K562 (cell line): Measurements from ENCODE around the gene SIRPB2. TPM values are rescaled to one million over a fixed set of nuclear protein-coding genes. Genes with fewer than 3 reads are reported as not detected.

Source experiments
- FOXK1 ChIP-seq: sonication (generic); formaldehyde crosslinking; IDR thresholded peaks from 2 replicates; pipeline ENCODE4 v1.8.0; 2022; ENCODE audit warnings: missing genetic modification reagents, mild to moderate bottlenecking, borderline replicate concordance
- HMG20B ChIP-seq: fragments of 250-450 bp; sonication (Bioruptor Pico); IDR thresholded peaks from 2 replicates; pipeline ENCODE4 v1.5.0; 2021; ENCODE audit warnings: mild to moderate bottlenecking
- HNRNPUL1 ChIP-seq: fragments of 200-400 bp; formaldehyde crosslinking; IDR thresholded peaks from 2 replicates; pipeline ENCODE4 v1.6.1; 2017; ENCODE audit warnings: low read length
- LEF1 ChIP-seq: fragments of 450-650 bp; IDR thresholded peaks from 2 replicates; pipeline ENCODE4 v1.6.1; 2016; ENCODE audit warnings: mild to moderate bottlenecking
- MYBL2 ChIP-seq, 2 experiments: fragments of 450-650 bp in 1 of 2; sonication (generic) in 1 of 2; formaldehyde crosslinking in 1 of 2; IDR thresholded peaks; 2 replicates each; pipeline versions ENCODE4 v1.6.1 to v1.8.1; 2017 to 2022; ENCODE audit warnings: borderline replicate concordance in 1 of 2, inconsistent platforms in 1 of 2, low read depth in 1 of 2, mild to moderate bottlenecking in 1 of 2, missing genetic modification reagents in 1 of 2, moderate library complexity in 1 of 2
- NEUROD1 ChIP-seq: fragments of 150-350 bp; IDR thresholded peaks from 2 replicates; pipeline ENCODE4 v1.6.1; 2014; ENCODE audit warnings: borderline replicate concordance, low read length, low read depth; ENCODE audit not compliant: partially characterized antibody
- PHF8 ChIP-seq: fragments of 200-600 bp; sonication (generic); IDR thresholded peaks from 2 replicates; pipeline ENCODE4 v1.6.1; 2012; ENCODE audit warnings: mixed run types, mild to moderate bottlenecking, inconsistent platforms, low read length, moderate library complexity, borderline replicate concordance
- PML ChIP-seq: IDR thresholded peaks from 2 replicates; pipeline ENCODE4 v1.6.1; 2012; ENCODE audit warnings: low read length, inconsistent platforms
- SETDB1 ChIP-seq: IDR thresholded peaks from one replicate; pipeline ENCODE4 v1.6.1; 2012; ENCODE audit warnings: low read length, control low read depth, inconsistent platforms
- SMARCA4 ChIP-seq: fragments of 450-650 bp; IDR thresholded peaks from 2 replicates; pipeline ENCODE4 v1.6.1; 2016
- STAG1 ChIP-seq: sonication (generic); formaldehyde crosslinking; IDR thresholded peaks from 2 replicates; pipeline ENCODE4 v1.5.0; 2020; ENCODE audit warnings: missing genetic modification reagents, borderline replicate concordance
- TEAD4 ChIP-seq, 2 experiments: sonication (generic) in 1 of 2; formaldehyde crosslinking in 1 of 2; IDR thresholded peaks; 2 replicates each; pipeline versions ENCODE4 v1.6.1 to v1.8.0; 2012 to 2022; ENCODE audit warnings: borderline replicate concordance in 1 of 2, inconsistent platforms in 1 of 2, low read length in 1 of 2, mild to moderate bottlenecking in 1 of 2, missing genetic modification reagents in 1 of 2
- ZBED1 ChIP-seq: IDR thresholded peaks from 2 replicates; pipeline ENCODE4 v1.6.1; 2014
- ZNF347 ChIP-seq: fragments of 450-650 bp; formaldehyde crosslinking; IDR thresholded peaks from 2 replicates; pipeline ENCODE4 v1.4.0; 2020; ENCODE audit warnings: low read depth, mild to moderate bottlenecking, moderate library complexity
- ZNF57 ChIP-seq: fragments of 450-650 bp; formaldehyde crosslinking; IDR thresholded peaks from 2 replicates; pipeline ENCODE4 v1.4.0; 2020; ENCODE audit warnings: mild to moderate bottlenecking, moderate library complexity
- ZNF830 ChIP-seq: fragments of 250-450 bp; sonication (Bioruptor Pico); IDR thresholded peaks from 2 replicates; pipeline ENCODE4 v1.5.0; 2021; ENCODE audit warnings: mild to moderate bottlenecking
- polyA plus RNA-seq, 8 experiments: library from polyadenylated mRNA; depleted of rRNA in 4 of 8; stranded (reverse) in 5 of 8; unstranded in 3 of 8; fragments of >200 nt; fragmentation: Nextera tagmentation in 2 of 8; fragmentation: Illumina TruSeq in 1 of 8; extraction: Ambion mirVana in 2 of 8; extraction: Trizol in 1 of 8; gene quantifications; 2 replicates each; pipeline versions ENCODE4 v1.2.1 to v1.2.3, GENCODE V29; 2011 to 2014; ENCODE audit warnings: inconsistent platforms in 1 of 8, missing spikeins in 1 of 8
- total RNA-seq, 7 experiments: library from RNA; depleted of rRNA in 6 of 7; stranded (reverse); fragments of >200 nt in 6 of 7; fragmentation: Illumina TruSeq in 2 of 7; extraction: Trizol in 2 of 7; gene quantifications; 2 replicates each; pipeline versions ENCODE4 v1.2.1 to v1.2.3, GENCODE V29; 2011 to 2021; ENCODE audit warnings: low replicate concordance in 1 of 7
- TF ChIP-seq, protein P1 (sequence below): fragments of 250-450 bp; sonication (Bioruptor Pico); IDR thresholded peaks from 2 replicates; pipeline ENCODE4 v1.4.0; 2020; ENCODE audit warnings: borderline replicate concordance
- TF ChIP-seq, protein P2 (sequence below): fragments of 200-400 bp; formaldehyde crosslinking; IDR thresholded peaks from 2 replicates; pipeline ENCODE4 v1.6.1; 2017; ENCODE audit warnings: mild to moderate bottlenecking, low read depth, low read length, moderate library complexity

The SIRPB2 gene
- total and polyA plus RNA-seq, 9 of the 15 experiments (the other 6 are each of a cell fraction or from before 2014, with no cell fraction given): 0.07 TPM; not detected in 7

DNA sequence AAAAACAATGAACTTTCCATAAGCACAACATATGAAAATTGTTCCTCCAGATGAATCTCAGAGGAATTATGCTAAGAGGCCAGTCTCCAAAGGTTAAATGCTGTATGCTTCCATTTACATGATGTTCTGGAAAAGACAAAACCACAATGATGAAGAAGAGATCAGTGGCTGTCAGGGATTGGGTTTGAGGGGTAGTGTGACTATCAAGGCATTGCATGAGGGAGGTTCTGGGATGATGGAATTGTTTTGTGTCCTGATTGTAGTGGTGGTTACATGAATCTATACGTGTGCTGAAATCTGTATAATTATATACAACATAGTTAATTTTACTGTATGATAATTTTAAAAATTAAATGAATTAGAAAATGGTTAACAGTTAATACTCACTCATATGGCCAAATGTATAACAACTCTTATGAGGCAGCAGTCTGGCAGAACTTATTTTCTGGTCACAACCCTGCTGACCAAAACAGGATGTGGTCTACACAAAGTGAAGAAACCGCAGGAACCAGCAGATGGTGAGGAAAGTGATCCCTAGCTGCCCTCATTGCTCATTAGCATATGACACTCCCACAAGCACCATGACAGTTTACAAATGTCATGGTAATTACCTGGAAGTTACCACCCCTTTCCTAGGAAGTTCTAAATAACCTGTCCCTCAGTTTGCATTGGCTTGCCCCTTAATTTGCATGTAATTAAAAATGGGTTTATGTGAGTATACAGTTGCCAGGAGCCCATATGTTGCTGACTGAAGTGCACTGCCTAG lies 56.5 kb downstream of the SIRPB2 start (continued):
- TF ChIP-seq, protein P1, sequence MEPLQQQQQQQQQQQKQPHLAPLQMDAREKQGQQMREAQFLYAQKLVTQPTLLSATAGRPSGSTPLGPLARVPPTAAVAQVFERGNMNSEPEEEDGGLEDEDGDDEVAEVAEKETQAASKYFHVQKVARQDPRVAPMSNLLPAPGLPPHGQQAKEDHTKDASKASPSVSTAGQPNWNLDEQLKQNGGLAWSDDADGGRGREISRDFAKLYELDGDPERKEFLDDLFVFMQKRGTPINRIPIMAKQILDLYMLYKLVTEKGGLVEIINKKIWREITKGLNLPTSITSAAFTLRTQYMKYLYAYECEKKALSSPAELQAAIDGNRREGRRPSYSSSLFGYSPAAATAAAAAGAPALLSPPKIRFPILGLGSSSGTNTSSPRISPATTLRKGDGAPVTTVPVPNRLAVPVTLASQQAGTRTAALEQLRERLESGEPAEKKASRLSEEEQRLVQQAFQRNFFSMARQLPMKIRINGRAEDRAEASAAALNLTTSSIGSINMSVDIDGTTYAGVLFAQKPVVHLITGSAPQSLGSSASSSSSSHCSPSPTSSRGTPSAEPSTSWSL (CRISPR knock-in tag): no peak
- no peak for TF ChIP-seq PHF8
- TF ChIP-seq STAG1 (CRISPR knock-in tag): no peak
- no peak for TF ChIP-seq HMG20B (CRISPR knock-in tag)
- no peak for TF ChIP-seq FOXK1
- TF ChIP-seq ZNF57 (CRISPR knock-in tag): no peak
- TF ChIP-seq TEAD4 (IDR thresholded peaks at IDR 0.05; ENCODE audit: low read length): peak; percentile 72; the same call in 1 of the 2 replicates
- TF ChIP-seq TEAD4 (CRISPR knock-in tag; IDR thresholded peaks at IDR 0.05; ENCODE audit: borderline replicate concordance): no peak
- no peak for TF ChIP-seq ZNF347 (CRISPR knock-in tag)
- no peak for TF ChIP-seq SETDB1
- no peak for TF ChIP-seq NEUROD1
- TF ChIP-seq PML: no peak
- TF ChIP-seq ZBED1: no peak
- TF ChIP-seq, protein P2, sequence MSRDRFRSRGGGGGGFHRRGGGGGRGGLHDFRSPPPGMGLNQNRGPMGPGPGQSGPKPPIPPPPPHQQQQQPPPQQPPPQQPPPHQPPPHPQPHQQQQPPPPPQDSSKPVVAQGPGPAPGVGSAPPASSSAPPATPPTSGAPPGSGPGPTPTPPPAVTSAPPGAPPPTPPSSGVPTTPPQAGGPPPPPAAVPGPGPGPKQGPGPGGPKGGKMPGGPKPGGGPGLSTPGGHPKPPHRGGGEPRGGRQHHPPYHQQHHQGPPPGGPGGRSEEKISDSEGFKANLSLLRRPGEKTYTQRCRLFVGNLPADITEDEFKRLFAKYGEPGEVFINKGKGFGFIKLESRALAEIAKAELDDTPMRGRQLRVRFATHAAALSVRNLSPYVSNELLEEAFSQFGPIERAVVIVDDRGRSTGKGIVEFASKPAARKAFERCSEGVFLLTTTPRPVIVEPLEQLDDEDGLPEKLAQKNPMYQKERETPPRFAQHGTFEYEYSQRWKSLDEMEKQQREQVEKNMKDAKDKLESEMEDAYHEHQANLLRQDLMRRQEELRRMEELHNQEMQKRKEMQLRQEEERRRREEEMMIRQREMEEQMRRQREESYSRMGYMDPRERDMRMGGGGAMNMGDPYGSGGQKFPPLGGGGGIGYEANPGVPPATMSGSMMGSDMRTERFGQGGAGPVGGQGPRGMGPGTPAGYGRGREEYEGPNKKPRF: no peak
- peak; percentile 76; the same call in 1 of the 2 replicates for TF ChIP-seq LEF1
- TF ChIP-seq SMARCA4: peak; percentile 65; the same call in 1 of the 2 replicates
- no peak for TF ChIP-seq HNRNPUL1
- no peak for TF ChIP-seq MYBL2 (IDR thresholded peaks at IDR 0.05; ENCODE audit: low read depth)
- TF ChIP-seq MYBL2 (CRISPR knock-in tag; IDR thresholded peaks at IDR 0.05; ENCODE audit: borderline replicate concordance): no peak
- TF ChIP-seq ZNF830 (CRISPR knock-in tag): no peak
